ENCODE results near the gene ESYT2.

DNA sequence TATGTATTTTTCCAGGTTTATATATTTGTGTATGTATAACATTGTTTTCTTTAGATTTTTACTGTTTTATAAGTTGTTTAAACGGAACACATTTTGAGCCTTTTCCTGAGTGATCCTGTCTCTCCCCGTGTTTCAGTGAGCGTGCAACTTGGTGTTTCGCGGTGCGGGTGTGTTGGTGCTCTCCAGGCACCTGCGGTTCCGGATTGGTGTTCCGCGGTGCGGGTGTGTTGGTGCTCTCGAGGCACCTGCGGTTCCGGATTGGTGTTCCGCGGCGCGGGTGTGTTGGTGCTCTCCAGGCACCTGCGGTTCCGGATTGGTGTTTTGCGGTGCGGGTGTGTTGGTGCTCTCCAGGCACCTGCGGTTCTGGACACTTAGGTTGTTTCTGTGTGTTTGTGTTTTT lies 47.7 kb upstream of the ESYT2 start:
- TF ChIP-seq CTCF (conservative IDR thresholded peaks at IDR 0.05) (no peak), EZH2 (IDR thresholded peaks at IDR 0.05; ENCODE audit: low read depth) (no peak)
